IPS DF 6.9 (cell line): ENCODE measurements around the gene FOXI3.
A peak's percentile ranks its signal among the peaks of the same experiment; 100 is the strongest.

Experiments used
- DNase-seq: peaks from one replicate; pipeline ENCODE4 v3.0.0-alpha.2; 2013; ENCODE audit warnings: low read depth, low spot score
- H3K27ac ChIP-seq: one replicate; pipeline ENCODE4 v1.5.1; 2013; ENCODE audit warnings: low read length, control low read depth
- H3K27me3 ChIP-seq: 2 replicates; pipeline ENCODE4 v1.6.1; 2013; ENCODE audit warnings: mild to moderate bottlenecking, low read length; ENCODE audit not compliant: control insufficient read depth, insufficient read depth
- H3K36me3 ChIP-seq: 2 replicates; pipeline ENCODE4 v1.6.1; 2013; ENCODE audit warnings: low read length; ENCODE audit not compliant: control insufficient read depth, insufficient read depth
- H3K4me1 ChIP-seq: 2 replicates; pipeline ENCODE4 v1.6.1; 2013; ENCODE audit warnings: low read length; ENCODE audit not compliant: control insufficient read depth, insufficient read depth
- H3K4me3 ChIP-seq: 2 replicates; pipeline ENCODE4 v1.5.1; 2013; ENCODE audit warnings: mild to moderate bottlenecking, low read length
- H3K9me3 ChIP-seq: 2 replicates; pipeline ENCODE4 v1.6.1; 2013; ENCODE audit warnings: low read length, inconsistent platforms; ENCODE audit not compliant: control insufficient read depth, insufficient read depth
- WGBS: extraction: QIAGEN DNeasy Blood & Tissue Kit; methylation state at CpG from one replicate; pipeline ENCODE4 v1.1.7; 2013; ENCODE audit warnings: mixed read lengths, missing lambda C conversion rate; ENCODE audit not compliant: insufficient read length, insufficient coverage; 5-methylcytosine and 5-hydroxymethylcytosine counted together

Gene FOXI3

DNA sequence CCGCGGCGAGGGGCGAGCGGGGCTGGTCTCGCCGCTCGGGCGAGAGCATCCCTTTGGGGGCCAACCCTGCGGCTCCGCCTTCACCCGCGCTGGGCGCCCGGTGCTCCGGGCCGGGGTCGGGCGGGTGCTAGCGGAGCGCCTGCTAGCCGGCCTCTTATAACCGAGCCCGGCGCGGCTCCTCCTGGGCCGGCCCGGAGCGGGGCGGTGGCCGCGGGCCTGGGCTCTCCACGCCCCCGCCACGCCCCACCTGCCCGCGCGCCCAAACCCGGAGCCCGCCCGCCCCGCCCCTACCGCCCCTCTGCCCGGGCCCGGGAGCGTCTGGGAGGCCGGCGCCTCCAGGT, at the start of gene FOXI3:
Gene FOXI3, minus strand, starts transcription at position 129 of the 341 bp plus-strand sequence. CDS start 158 bp downstream, outside the sequence.
- whole genome bisulfite sequencing, result no CpG with 5 or more reads among the region's 48 CpGs
- H3K4me3 ChIP-seq, result peak within 1 kb of the TSS; percentile 80
- H3K27ac ChIP-seq, result no peak within 1 kb of the TSS
- DNase-seq, result no peak
- peaks cover 6% of the 10 kb centered on the region; the same call in 1 of the 2 replicates for H3K36me3 ChIP-seq
- H3K27me3 ChIP-seq, result peaks cover 11% of the 10 kb centered on the region
- peaks cover 3% of the 10 kb centered on the region; the same call in 1 of the 2 replicates for H3K4me1 ChIP-seq
- H3K9me3 ChIP-seq, result no peaks in the 10 kb centered on the region

DNA sequence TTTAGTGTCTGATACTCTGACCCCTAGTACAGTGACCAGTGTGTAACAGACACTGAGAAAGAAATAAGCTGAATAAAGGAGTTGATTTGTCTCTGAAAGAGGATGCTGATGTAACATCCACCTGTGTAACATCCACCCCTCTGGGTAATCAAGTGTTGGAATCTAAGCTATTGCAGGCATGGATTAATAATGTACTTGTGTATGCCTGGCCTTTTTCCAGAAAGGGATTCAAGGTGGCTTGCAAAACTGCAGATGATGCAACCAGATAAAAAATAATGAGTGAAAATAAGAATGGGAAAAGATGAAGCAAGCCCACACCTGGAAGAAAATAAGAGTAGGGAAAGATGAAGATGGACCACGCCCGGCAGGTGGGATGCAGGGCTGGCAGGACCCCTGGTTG, 48.2 kb upstream of the FOXI3 start:
- Histone ChIP-seq H3K4me1 (no peaks in the 10 kb centered on the region), H3K27me3 (no peaks in the 10 kb centered on the region), H3K4me3 (no peak overlapping the region), H3K9me3 (no peaks in the 10 kb centered on the region; the same call in 1 of the 2 replicates), H3K36me3 (no peaks in the 10 kb centered on the region), H3K27ac (no peak overlapping the region)
- WGBS, result no CpG with 5 or more reads among the region's 2 CpGs
- DNase-seq, result no peak

DNA sequence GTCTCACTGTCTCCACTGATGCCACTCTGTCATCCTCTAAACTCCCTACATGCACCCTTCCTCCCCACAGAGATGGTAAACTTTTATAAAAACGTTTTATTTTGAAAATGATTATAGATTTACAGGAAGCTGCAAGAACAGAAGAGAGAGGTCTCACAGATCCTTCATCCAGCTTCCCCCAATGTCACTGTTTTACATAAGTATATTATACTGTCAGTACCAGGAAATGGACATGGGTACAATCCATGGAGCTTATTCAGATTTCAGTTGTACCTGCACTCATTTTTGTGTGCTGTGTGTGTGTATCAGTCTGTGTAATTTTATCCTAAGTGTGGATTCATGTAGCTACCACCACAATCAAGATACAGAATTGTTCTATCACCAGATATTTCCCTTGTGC, 46.7 kb upstream of the FOXI3 start:
- H3K9me3 ChIP-seq, result no peaks in the 10 kb centered on the region; the same call in 1 of the 2 replicates
- H3K4me3 ChIP-seq, result no peak overlapping the region
- no peaks in the 10 kb centered on the region for H3K4me1 ChIP-seq
- H3K27me3 ChIP-seq, result no peaks in the 10 kb centered on the region
- no CpG with 5 or more reads among the region's 1 CpG for WGBS
- no peak overlapping the region for H3K27ac ChIP-seq
- no peaks in the 10 kb centered on the region for H3K36me3 ChIP-seq
- no peak for DNase-seq

DNA sequence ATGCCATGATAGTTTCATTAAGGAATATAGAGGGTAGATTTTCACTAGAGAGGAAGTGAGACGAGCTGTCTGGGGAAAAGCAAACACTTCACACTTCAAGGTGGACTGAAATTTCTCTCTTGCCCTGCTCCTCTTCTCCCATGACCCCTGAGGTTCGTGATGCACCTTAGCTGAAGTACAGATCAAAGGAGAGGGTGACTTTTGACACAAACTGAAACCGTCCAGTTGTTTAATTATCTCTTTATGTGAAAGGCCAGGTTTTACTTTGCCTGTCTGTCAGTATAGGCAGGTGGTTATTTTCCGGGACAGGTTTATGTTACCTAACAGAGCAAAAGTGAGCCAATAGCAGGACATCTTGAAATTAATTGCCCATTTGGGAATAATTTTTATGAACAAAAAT, 41.0 kb upstream of the FOXI3 start:
- no CpG with 5 or more reads among the region's 4 CpGs for WGBS

DNA sequence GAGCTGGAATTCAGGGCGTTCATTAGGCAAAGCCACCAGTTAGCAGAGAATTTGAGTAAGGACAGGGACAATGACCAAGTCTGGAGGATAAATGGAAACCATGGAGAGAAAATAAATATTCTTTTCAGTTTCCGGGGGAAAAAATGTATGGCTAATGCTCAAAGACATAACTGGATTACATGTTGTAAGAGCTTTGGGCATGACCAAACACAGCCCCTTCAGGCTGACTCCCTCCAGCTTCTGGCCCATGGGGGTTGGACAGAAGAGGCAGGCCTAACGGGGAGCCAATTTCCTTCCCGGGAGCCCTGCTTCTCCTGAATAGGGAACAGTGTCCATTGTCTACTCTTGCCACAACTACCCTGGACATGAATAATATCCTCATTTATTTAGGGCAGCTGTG, 39.5 kb upstream of the FOXI3 start:
- H3K27me3 ChIP-seq, result no peaks in the 10 kb centered on the region
- H3K4me1 ChIP-seq, result 0 out of 2 replicates have a peak, but pooled peaks cover 2% of the 10 kb centered on the region
- H3K4me3 ChIP-seq, result no peak overlapping the region
- H3K9me3 ChIP-seq, result no peaks in the 10 kb centered on the region
- no peak overlapping the region for H3K27ac ChIP-seq
- no peaks in the 10 kb centered on the region for H3K36me3 ChIP-seq
- no peak for DNase-seq
- WGBS, result no CpG with 5 or more reads among the region's 4 CpGs

More for the DNA sequence above, 41.0 kb upstream of the FOXI3 start:
- no peak overlapping the region for H3K4me3 ChIP-seq
- H3K9me3 ChIP-seq, result no peaks in the 10 kb centered on the region
- H3K36me3 ChIP-seq, result no peaks in the 10 kb centered on the region
- DNase-seq, result no peak
- H3K27me3 ChIP-seq, result no peaks in the 10 kb centered on the region
- 0 out of 2 replicates have a peak, but pooled peaks cover 2% of the 10 kb centered on the region for H3K4me1 ChIP-seq
- H3K27ac ChIP-seq, result no peak overlapping the region

DNA sequence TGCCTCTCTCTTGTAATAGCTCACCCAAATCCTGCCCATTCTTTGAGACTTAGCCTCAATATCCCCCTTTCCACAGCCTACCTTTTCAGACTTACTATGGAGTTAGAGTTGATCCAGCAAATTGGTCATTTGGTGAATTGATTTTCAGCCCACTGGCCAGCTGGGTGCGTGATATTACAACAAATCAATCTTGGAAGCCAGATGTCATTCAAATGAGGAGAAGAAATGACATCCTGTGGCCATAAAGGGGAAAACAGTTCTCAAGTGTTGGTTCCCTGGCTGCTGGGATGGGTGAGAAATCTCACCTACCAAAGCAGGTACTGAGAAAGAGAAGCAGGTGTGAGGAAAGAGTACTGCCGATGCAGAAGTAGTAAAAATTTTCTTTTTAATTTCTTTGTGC, 36.7 kb upstream of the FOXI3 start:
- H3K4me1 ChIP-seq, result 0 out of 2 replicates have a peak, but pooled peaks cover 2% of the 10 kb centered on the region
- no peak overlapping the region for H3K4me3 ChIP-seq
- no peak overlapping the region for H3K27ac ChIP-seq
- no peaks in the 10 kb centered on the region for H3K27me3 ChIP-seq
- no peaks in the 10 kb centered on the region for H3K36me3 ChIP-seq
- no peak for DNase-seq
- no CpG with 5 or more reads among the region's 2 CpGs for WGBS
- H3K9me3 ChIP-seq, result no peaks in the 10 kb centered on the region

DNA sequence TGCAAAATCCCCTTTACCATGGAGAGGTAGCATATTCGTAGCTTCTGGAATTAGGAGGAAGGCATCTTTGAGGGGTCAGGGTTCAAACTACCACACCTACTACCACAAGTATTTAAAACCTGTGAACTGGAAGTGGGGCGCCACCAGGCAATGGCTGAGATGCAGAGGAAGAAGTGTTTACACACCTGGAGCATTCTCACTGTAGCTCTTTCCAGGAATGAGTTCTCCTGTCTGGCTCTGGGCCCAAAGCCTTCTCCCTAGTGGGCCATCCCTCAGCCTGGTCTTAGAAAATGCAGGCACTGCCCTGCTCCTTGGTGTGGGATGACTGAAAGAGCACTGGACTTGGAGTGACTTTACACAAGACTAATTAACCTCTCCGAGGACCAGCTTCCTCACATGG, 30.7 kb upstream of the FOXI3 start:
- H3K9me3 ChIP-seq, result no peaks in the 10 kb centered on the region
- no peaks in the 10 kb centered on the region for H3K36me3 ChIP-seq
- no peaks in the 10 kb centered on the region for H3K4me1 ChIP-seq
- no peak for DNase-seq
- no peak overlapping the region for H3K27ac ChIP-seq
- WGBS, result no CpG with 5 or more reads among the region's 3 CpGs
- H3K27me3 ChIP-seq, result no peaks in the 10 kb centered on the region
- no peak overlapping the region for H3K4me3 ChIP-seq

DNA sequence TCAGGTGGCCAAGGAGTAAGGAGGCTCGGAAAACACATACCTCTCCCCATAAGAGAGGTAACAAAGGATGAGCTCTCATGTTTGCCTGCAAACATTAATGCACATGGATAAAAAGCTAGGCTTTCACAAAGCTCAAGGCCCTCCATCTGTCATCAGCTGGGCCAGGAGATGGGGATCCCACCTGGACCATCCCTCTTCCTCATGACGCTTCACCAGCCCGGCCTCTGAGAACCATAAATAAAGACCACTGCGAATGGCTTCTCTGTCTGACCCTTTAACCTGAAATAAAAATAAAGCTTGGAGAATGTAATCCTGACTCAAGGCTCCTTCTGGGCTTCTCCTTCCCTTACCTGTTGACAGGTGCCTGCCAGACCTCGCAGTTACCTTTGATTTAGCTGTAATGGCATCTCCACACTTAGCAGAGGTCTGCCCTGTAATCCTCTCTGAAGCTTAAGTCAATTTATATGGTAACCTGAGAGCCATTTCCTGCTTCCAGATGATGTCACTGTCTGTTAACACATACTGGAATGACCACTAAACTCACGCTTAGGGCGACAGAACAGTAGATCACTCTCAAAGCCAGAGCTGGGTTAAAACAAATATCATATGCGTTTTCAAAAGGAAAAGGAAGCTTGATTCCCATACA, 29.3 kb upstream of the FOXI3 start:
- Histone ChIP-seq H3K9me3 (no peaks in the 10 kb centered on the region), H3K4me1 (no peaks in the 10 kb centered on the region), H3K27me3 (no peaks in the 10 kb centered on the region), H3K4me3 (no peak overlapping the region), H3K36me3 (no peaks in the 10 kb centered on the region), H3K27ac (no peak overlapping the region)
- no peak for DNase-seq
- WGBS, result no CpG with 5 or more reads among the region's 8 CpGs

DNA sequence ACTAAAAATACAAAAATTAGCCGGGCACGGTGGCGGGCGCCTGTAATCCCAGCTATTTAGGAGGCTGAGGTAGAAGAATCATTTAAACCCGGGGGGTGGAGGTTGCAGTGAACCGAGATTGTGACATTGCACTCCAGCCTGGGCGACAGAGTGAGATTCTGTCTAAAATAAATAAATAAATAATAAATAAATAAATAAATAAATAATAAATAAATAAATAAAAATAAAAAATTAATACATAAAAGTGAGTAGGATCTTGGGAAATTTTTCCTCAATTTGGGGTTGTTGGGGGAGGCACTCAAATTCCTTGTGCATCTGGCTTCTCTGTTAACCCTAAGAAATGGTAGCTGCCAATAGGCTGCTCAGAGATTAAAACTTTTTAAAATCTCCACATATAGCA, 20.3 kb upstream of the FOXI3 start:
- no peaks in the 10 kb centered on the region for H3K36me3 ChIP-seq

DNA sequence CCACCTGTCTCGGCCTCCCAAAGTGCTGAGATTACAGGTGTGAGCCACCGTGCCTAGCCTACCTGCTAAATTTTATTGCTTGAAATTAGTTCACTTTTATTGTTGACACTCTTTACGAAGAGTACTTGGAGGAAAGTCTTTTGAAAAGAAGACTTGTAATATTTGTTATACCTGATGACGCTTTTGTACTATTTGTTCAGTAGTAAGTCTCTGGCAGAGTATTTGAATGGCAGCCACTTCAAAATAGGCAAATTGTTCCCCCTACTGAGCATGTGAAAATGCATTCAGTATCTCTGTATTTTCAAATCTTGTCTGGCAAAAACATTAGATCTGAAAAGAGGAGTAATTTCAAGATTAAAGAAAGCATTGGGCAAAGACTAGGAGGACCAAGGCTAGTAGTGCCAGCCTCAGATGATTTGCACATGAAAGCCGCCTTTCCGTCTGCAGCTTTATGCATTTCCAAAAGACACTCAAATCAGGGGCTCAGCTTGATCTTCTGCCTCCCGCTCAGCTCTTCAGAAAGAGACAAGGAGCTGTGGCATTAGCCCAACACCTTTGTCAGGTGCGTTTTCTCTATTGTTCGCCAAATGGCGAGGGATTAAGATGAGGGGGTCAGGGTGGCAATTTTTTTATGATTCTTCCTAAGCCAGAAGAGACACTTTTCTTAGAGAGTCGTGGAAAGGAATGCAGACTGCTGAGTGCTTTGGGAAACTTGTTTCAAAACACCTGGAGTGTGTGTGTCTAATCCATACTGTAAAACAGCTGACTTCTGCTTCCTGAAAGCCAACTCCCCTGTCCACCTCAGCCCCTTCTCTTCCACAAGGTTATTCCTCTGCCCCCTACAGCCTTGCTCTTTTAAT, 18.8 kb upstream of the FOXI3 start:
- Histone ChIP-seq H3K4me1 (peaks cover 5% of the 10 kb centered on the region; the same call in 1 of the 2 replicates), H3K36me3 (no peaks in the 10 kb centered on the region), H3K27me3 (no peaks in the 10 kb centered on the region), H3K27ac (no peak overlapping the region), H3K9me3 (no peaks in the 10 kb centered on the region; the same call in 1 of the 2 replicates), H3K4me3 (no peak overlapping the region)
- no CpG with 5 or more reads among the region's 11 CpGs for WGBS
- DNase-seq, result no peak

More for the DNA sequence above, 20.3 kb upstream of the FOXI3 start:
- no peak overlapping the region for H3K27ac ChIP-seq
- no peaks in the 10 kb centered on the region; the same call in 1 of the 2 replicates for H3K9me3 ChIP-seq
- no CpG with 5 or more reads among the region's 7 CpGs for WGBS
- DNase-seq, result no peak
- no peaks in the 10 kb centered on the region for H3K27me3 ChIP-seq
- no peak overlapping the region for H3K4me3 ChIP-seq
- peaks cover 5% of the 10 kb centered on the region; the same call in 1 of the 2 replicates for H3K4me1 ChIP-seq
